ENCODE results near the gene SYNGR3.
"Not testable (repeated sequence)": the region's sequence is repeated elsewhere in the genome, so short reads cannot be mapped to it uniquely, and the experiment has no call there.

The SYNGR3 gene

GRCh38 chr16:2011726-2012125, 22.0 kb downstream of the SYNGR3 start:
- not testable (repeated sequence) for DNase-seq

- DNase-seq, result no peak
These were observed 23.8 kb downstream of the SYNGR3 start for GRCh38 chr16:2013527-2013926.

GRCh38 chr16:2015117-2015946, 25.6 kb downstream of the SYNGR3 start:
- no peak for DNase-seq

- DNase-seq, result no peak
These were observed 26.1 kb downstream of the SYNGR3 start for GRCh38 chr16:2015947-2016208.

GRCh38 chr16:2016407-2016922, 26.7 kb downstream of the SYNGR3 start:
- DNase-seq, result no peak

- DNase-seq, result no peak
These were observed 29.7 kb downstream of the SYNGR3 start, which contains the start of gene NPW for GRCh38 chr16:2019518-2019920. Gene NPW (plus strand): TSS chr16:2019785.

- DNase-seq, result no peak
These were observed 30.4 kb downstream of the SYNGR3 start for GRCh38 chr16:2019921-2020831.

- no peak for DNase-seq
These were observed 32.9 kb downstream of the SYNGR3 start for GRCh38 chr16:2022723-2023091.

- DNase-seq, result peak; percentile 97
These were observed 33.6 kb downstream of the SYNGR3 start for GRCh38 chr16:2023092-2024031.

- no peak for DNase-seq
These were observed 34.3 kb downstream of the SYNGR3 start for GRCh38 chr16:2024032-2024420.

GRCh38 chr16:2025251-2025650, 35.5 kb downstream of the SYNGR3 start:
- no peak for DNase-seq

GRCh38 chr16:2025878-2026460, 36.2 kb downstream of the SYNGR3 start:
- no peak for DNase-seq

GRCh38 chr16:2026461-2027023, 36.8 kb downstream of the SYNGR3 start, which contains the start of gene NHERF2:
Gene NHERF2 (plus strand): TSS chr16:2026902. CDS start chr16:2027006, 104 bp downstream.
- DNase-seq, result no peak

- DNase-seq, result no peak
These were observed 37.5 kb downstream of the SYNGR3 start for GRCh38 chr16:2027024-2028010.

GRCh38 chr16:2028146-2028545, 38.4 kb downstream of the SYNGR3 start:
- DNase-seq, result no peak

GRCh38 chr16:2028620-2029220, 39.0 kb downstream of the SYNGR3 start:
- DNase-seq, result no peak

GRCh38 chr16:2029350-2029749, 39.6 kb downstream of the SYNGR3 start:
- DNase-seq, result no peak

- no peak for DNase-seq
These were observed 40.3 kb downstream of the SYNGR3 start for GRCh38 chr16:2030036-2030435.

- DNase-seq, result no peak
These were observed 41.4 kb downstream of the SYNGR3 start for GRCh38 chr16:2031081-2031577.

Measured in activated CD4-positive, CD25-positive, alpha-beta regulatory T cell treated with anti-CD3 and anti-CD28 coated beads, Interleukin-2, amount 50 U/mL, for 72 hours (primary cell).